Vagina (tissue), 2 donors: ENCODE results near the gene RPS4Y2. TPM values are rescaled to one million over a fixed set of nuclear protein-coding genes. Genes with fewer than 3 reads are reported as not detected.

Source experiments
- DNase-seq, 2 donors: peaks; one replicate each; pipeline ENCODE4 v3.0.0-alpha.2; 2017; ENCODE audit errors: extremely low spot score in 2 of 2
- H3K27ac ChIP-seq: fragments of 200-600 bp; sonication (generic); one replicate; pipeline ENCODE4 v1.5.1; 2019
- H3K27me3 ChIP-seq: fragments of 200-600 bp; sonication (generic); one replicate; pipeline ENCODE4 v1.5.1; 2019
- H3K36me3 ChIP-seq, 2 donors: fragments of 200-600 bp; sonication (generic); one replicate each; pipeline ENCODE4 v1.5.1; 2017 to 2019
- H3K4me1 ChIP-seq: fragments of 200-600 bp; sonication (generic); one replicate; pipeline ENCODE4 v1.5.1; 2019
- H3K4me3 ChIP-seq, 2 donors: fragments of 200-600 bp; sonication (generic); 1 replicate in 1 of 2; 2 replicates in 1 of 2; pipeline ENCODE4 v1.5.1; 2016 to 2019
- H3K9me3 ChIP-seq: fragments of 200-600 bp; sonication (generic); one replicate; pipeline ENCODE4 v1.5.1; 2019
- CTCF ChIP-seq, 3 experiments: fragments of 450-650 bp in 2 of 3; fragments of 200-600 bp in 1 of 3; sonication (generic) in 1 of 3; IDR thresholded peaks; one replicate each; pipeline ENCODE4 v1.5.1; 2017 to 2019; ENCODE audit warnings: antibody characterized with exemption in 3 of 3, mild to moderate bottlenecking in 2 of 3, moderate library complexity in 2 of 3
- POLR2A ChIP-seq, 2 donors: fragments of 450-650 bp; IDR thresholded peaks; one replicate each; pipeline ENCODE4 v1.6.1; 2017; ENCODE audit warnings: antibody characterized with exemption in 2 of 2, mild to moderate bottlenecking in 2 of 2, moderate library complexity in 2 of 2
- POLR2AphosphoS5 ChIP-seq, 2 donors: sonication (generic); formaldehyde crosslinking; IDR thresholded peaks; one replicate each; pipeline ENCODE4 v1.9.0; 2017; ENCODE audit warnings: antibody characterized with exemption in 2 of 2, mild to moderate bottlenecking in 2 of 2, low read depth in 1 of 2; ENCODE audit not compliant: insufficient read depth in 1 of 2
- intact Hi-C: fragments of 100-400 bp; cut with DNase I; formaldehyde crosslinking; loops from one replicate; pipeline ENCODE4 v1.15.1; 2023
- total RNA-seq: library from RNA; depleted of rRNA; stranded (reverse); fragments of >200 nt; gene quantifications from one replicate; pipeline ENCODE4 v1.2.3, GENCODE V29; 2016

The RPS4Y2 gene
- total RNA-seq, 1 donor from 2014 or later, result not detected

GRCh38 chrY:20740609-20741008, 15.3 kb upstream of the RPS4Y2 start:
- intact Hi-C loops, result no loop called here
- no peak overlapping the region for H3K4me3 ChIP-seq
- no peak for TF ChIP-seq POLR2AphosphoS5 (IDR thresholded peaks at IDR 0.05; ENCODE audit: insufficient read depth in 1 of 2, low read depth in 1 of 2)
- TF ChIP-seq POLR2A (IDR thresholded peaks at IDR 0.05), result no peak
- no peak for TF ChIP-seq CTCF (IDR thresholded peaks at IDR 0.05)

GRCh38 chrY:20745060-20745459, 10.8 kb upstream of the RPS4Y2 start:
- no peaks in the 10 kb centered on the region for H3K27me3 ChIP-seq
- H3K27ac ChIP-seq, result no peak overlapping the region
- no peaks in the 10 kb centered on the region for H3K9me3 ChIP-seq
- no peaks in the 10 kb centered on the region for H3K4me1 ChIP-seq
- no peak for DNase-seq
- H3K36me3 ChIP-seq, result no peaks in the 10 kb centered on the region
- H3K4me3 ChIP-seq, result no peak overlapping the region
- intact Hi-C loops, result no loop called here
- no peak for TF ChIP-seq POLR2A (IDR thresholded peaks at IDR 0.05)

More at GRCh38 chrY:20740609-20741008, 15.3 kb upstream of the RPS4Y2 start:
- H3K4me1 ChIP-seq, result no peaks in the 10 kb centered on the region
- no peaks in the 10 kb centered on the region for H3K27me3 ChIP-seq
- no peak for DNase-seq
- H3K27ac ChIP-seq, result no peak overlapping the region
- no peaks in the 10 kb centered on the region for H3K36me3 ChIP-seq
- no peaks in the 10 kb centered on the region for H3K9me3 ChIP-seq

GRCh38 chrY:20746919-20747318, 9.0 kb upstream of the RPS4Y2 start:
- no peak overlapping the region for H3K4me3 ChIP-seq
- no peaks in the 10 kb centered on the region for H3K9me3 ChIP-seq
- H3K4me1 ChIP-seq, result no peaks in the 10 kb centered on the region
- intact Hi-C loops, result no loop called here
- no peak overlapping the region for H3K27ac ChIP-seq
- no peak for DNase-seq
- TF ChIP-seq CTCF (IDR thresholded peaks at IDR 0.05), result no peak
- TF ChIP-seq POLR2A (IDR thresholded peaks at IDR 0.05), result no peak
- TF ChIP-seq POLR2AphosphoS5 (IDR thresholded peaks at IDR 0.05; ENCODE audit: insufficient read depth in 1 of 2, low read depth in 1 of 2), result no peak
- no peaks in the 10 kb centered on the region for H3K27me3 ChIP-seq
- no peaks in the 10 kb centered on the region for H3K36me3 ChIP-seq

GRCh38 chrY:20763869-20764268, 8.0 kb downstream of the RPS4Y2 start:
- DNase-seq, result no peak

GRCh38 chrY:20765117-20765516, 9.2 kb downstream of the RPS4Y2 start:
- TF ChIP-seq POLR2A (IDR thresholded peaks at IDR 0.05), result no peak
- no peak for TF ChIP-seq CTCF (IDR thresholded peaks at IDR 0.05)
- no peak for TF ChIP-seq POLR2AphosphoS5 (IDR thresholded peaks at IDR 0.05; ENCODE audit: insufficient read depth in 1 of 2, low read depth in 1 of 2)
- H3K4me3 ChIP-seq, result no peak overlapping the region
- no peaks in the 10 kb centered on the region for H3K4me1 ChIP-seq
- no peaks in the 10 kb centered on the region for H3K27me3 ChIP-seq
- H3K27ac ChIP-seq, result no peak overlapping the region
- no peaks in the 10 kb centered on the region for H3K9me3 ChIP-seq
- no peaks in the 10 kb centered on the region for H3K36me3 ChIP-seq
- intact Hi-C loops, result no loop called here
- no peak for DNase-seq

More at GRCh38 chrY:20763869-20764268, 8.0 kb downstream of the RPS4Y2 start:
- no peaks in the 10 kb centered on the region for H3K27me3 ChIP-seq
- no peak overlapping the region for H3K27ac ChIP-seq
- H3K36me3 ChIP-seq, result no peaks in the 10 kb centered on the region
- TF ChIP-seq POLR2AphosphoS5 (IDR thresholded peaks at IDR 0.05; ENCODE audit: insufficient read depth in 1 of 2, low read depth in 1 of 2) (no peak), CTCF (IDR thresholded peaks at IDR 0.05) (no peak), POLR2A (IDR thresholded peaks at IDR 0.05) (no peak)
- intact Hi-C loops, result no loop called here
- H3K4me1 ChIP-seq, result no peaks in the 10 kb centered on the region
- no peaks in the 10 kb centered on the region for H3K9me3 ChIP-seq
- H3K4me3 ChIP-seq, result no peak overlapping the region
